HG03432 (cell line): Measurements from ENCODE around the gene STK26.
A peak's percentile ranks its signal among the peaks of the same experiment; 100 is the strongest.
"Not testable (repeated sequence)": the region's sequence is repeated elsewhere in the genome, so short reads cannot be mapped to it uniquely, and the experiment has no call there.

Source experiments
- ATAC-seq: cut with Tn5 transposase; IDR thresholded peaks from one replicate; pipeline ENCODE4 v1.9.1; 2021; ENCODE audit warnings: mild to moderate bottlenecking, moderate library complexity; ENCODE audit not compliant: unreplicated experiment

STK26 gene

DNA sequence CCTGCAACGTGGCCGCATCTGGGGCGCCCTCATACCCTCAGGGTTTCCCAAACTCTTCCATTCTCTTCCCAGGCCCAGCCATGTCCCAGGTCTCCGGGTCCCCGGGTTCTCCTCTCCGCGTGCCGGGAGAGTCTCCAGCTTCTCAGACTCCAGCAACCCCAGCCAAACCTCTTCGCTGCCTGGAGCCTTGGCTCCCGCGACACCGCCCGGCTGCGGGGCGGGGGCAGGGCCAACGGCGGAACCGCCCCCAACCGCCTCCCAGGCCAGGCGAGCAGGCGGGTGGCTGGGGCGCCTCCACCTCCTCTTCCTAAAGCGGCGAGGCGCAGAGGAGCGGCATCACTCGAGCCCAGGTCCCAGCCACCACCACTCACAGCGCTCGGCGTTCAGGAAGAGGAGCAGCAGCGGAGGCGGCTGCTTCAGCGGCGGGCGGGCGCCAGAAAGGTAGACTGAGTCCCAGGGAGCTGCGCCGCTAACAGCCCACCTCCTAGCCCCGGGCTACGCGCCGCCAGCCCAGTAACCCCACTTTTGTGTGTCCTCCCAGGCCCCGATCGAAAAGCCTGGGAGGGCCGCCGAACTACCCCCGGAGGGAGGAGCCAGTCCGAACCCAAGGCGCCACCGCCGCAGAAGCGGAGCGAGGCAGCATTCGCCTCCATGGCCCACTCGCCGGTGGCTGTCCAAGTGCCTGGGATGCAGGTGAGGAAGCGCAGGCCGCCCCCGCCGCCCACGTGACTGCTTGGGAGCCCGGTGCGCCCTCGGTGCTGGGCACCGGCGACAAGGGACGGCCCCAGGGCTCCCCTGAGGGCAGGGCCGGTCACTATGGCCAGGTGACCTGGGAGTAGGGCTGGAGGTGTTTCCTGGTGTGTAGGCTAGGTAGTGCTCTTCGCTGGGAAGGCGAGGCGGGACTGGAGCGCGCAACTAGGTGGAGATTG, at the start of gene STK26:
Gene STK26, plus strand, starts transcription at position 336 of the 929 bp plus-strand sequence. Its CDS starts 316 bp downstream, at position 652.
- ATAC-seq, result peak; percentile 85

DNA sequence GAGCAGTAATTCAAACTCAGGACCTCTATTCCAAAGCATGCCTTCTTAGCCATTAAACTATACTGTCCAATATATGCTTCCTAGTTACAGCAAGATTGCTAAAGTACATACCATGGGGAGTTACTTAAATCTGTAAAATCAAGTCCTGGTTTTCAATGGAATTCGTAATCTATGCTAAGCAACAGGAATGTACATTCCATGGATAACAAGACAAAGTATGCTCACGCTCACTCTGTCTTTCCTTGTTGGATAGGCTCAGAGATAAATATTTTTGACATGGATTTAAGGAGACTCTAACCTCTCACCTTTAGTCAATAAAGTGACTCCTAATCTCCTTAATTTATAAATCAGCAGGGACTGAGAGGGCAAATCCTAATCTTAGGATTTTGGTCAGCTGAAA, 47.3 kb upstream of the STK26 start:
- no peak for ATAC-seq

DNA sequence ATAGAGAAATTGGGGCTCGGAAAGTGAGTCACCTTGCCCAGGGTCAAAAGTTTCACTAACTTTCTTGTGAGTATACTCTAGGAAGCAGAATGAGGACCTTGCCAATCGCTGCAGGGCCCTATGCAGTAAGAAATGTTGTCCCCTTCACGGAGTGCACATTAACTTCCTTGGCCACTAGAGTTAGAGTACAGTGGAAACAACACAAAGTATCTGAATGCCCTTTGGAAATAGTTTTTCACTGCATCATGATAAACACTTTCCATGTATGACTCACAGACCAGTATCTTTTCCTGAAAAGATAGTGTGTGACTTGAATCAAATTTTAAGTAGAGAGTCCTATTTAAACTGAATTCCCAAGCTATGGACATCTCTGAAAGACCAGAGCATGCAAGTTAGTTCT, 45.5 kb upstream of the STK26 start:
- no peak for ATAC-seq

DNA sequence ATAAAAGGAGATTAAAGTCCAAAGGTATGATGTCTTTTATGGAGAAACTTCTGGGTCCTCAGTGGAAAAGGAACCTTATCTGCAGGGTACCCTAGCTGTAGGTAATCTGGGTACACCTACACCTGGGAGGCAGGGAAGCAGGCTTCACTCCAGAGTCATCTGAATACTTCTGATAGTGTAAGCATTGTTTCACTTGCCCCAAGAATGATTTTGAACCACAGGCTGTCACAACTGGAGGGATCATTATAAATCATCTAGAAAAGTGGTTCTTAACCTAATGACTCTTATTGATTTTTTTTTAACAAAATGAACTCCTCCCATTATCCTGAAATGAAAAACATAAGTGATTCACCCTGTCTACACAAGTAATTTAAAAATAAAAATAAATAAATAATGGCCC, 44.0 kb upstream of the STK26 start:
- ATAC-seq, result no peak

DNA sequence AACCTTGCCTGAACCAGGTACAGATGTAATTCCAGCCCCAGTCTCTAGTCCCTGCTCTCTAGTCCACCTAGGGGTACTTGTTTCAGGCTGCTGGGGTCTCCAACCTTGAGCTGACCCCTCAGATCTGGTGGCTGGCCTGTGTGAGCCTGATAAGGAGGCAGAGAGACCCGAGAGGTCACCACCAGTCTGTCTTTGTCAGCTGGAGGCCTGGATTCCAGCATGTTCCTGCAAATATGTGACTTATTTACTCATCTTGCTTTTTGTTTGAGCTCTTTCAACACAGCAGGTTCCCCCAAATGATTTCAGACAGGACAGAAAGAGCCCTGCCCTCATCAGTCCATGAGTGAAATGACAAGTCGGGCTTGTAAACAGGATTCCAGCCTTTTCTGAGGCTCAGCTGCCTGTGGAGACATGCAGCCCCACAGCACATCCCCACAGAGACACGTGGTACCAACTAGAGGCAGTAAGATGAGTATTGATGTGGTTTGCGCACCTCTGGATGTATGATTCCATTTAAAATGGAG, 37.5 kb upstream of the STK26 start:
- no peak for ATAC-seq

DNA sequence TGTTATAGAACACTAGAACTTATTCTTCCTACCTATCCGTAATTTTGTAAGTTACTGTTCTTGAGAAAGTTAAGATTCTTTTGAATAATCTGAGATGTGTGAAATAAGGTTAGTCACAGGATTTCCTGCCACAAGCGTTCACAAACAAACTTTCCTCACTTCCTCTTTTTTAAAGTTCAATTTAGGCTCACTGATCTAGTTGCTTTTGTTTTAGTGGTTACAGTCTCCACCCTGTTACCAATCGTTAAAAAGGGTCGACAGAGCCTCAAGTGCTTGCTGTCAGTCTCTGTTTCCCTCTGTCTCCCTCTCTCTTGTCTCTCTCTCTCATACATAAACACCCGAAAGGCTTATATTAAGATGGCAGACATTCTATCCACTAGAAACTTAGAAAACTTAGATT, 35.9 kb upstream of the STK26 start:
- peak; percentile 99 for ATAC-seq

DNA sequence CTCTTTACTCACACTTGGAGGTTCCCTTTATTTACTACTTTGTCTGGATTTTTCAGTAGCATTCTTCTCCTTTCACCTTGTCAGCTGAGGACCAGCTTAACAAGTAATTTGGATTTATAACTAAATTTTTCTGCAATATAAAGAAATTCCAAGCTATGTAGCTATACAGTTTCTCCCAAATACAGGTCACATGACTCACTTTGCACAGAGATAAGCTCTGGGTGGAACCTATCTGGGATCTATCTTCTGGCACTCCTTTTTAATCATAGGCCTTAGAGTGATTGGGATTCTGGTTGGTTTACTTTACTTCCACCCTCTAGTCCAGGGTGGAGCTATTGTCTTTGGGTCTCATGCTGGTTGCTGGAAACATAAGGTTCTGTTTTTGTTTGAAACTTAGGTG, 34.9 kb upstream of the STK26 start:
- ATAC-seq, result no peak

DNA sequence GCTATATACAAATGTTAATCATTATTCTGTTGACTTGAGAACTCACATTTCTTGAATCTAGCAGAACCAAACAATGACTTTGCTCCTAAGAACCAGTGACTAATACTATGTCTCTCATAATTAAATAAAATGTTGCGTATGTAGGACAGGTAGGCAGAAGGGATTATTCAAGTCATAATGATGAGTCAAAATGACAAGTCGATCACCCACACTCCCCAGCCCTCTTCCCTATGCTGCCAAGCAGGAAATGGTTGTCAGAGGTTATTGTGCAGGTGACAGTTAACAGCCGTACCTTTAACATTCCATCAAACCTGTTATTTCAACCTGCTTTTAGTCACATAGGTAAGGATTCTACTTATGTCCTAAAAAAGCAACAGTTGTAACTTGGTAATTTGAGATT, 22.0 kb upstream of the STK26 start:
- ATAC-seq, result no peak

DNA sequence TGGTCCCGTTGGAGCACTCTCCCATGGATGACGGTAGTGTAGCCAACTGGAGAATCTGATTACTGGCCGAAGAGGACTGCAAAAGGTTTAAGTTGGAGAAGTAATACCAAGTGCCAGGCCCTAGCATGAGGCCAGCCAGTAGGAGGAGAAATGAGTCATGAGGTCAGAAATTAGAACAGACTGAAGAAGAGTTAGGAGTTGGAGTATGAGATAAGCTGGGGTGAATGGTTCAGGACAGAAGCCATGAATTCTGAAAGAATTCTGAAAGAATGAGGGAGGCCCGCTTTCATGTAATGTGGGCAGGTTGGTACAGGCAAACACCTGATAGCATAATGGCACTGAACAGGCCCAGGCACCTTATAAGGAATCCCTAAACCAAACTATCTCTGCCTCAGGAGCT, 18.4 kb upstream of the STK26 start:
- ATAC-seq, result no peak

DNA sequence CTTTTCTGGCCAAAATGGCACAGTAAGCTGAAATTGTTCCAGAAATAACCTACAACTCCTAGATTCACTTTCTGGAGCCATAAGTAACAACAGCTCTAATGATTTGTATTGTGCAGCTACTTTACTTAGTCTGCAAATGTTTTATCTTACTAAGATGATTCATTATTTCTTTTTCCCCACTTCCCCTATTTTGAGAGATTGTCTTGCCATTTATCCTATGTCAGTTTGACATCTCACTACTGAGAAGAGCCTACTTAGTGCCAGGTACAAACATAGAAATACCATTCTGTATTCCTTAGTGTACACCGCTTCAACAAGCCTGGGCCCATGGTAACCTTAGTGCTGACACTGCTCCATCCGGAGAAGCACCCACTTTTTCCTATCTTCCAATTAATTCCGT, 13.8 kb upstream of the STK26 start:
- ATAC-seq, result no peak

DNA sequence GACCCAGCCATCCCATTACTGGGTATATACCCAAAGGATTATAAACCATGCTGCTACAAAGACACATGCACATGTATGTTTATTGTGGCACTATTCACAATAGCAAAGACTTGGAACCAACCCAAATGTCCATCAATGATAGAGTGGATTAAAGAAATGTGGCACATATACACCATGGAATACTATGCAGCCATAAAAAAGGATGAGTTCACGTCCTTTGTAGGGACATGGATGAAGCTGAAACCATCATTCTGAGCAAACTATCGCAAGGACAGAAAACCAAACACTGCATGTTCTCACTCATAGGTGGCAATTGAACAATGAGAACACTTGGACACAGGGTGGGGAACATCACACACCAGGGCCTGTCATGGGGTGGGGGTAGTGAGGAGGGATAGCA, 12.9 kb upstream of the STK26 start:
- not testable (repeated sequence) for ATAC-seq

DNA sequence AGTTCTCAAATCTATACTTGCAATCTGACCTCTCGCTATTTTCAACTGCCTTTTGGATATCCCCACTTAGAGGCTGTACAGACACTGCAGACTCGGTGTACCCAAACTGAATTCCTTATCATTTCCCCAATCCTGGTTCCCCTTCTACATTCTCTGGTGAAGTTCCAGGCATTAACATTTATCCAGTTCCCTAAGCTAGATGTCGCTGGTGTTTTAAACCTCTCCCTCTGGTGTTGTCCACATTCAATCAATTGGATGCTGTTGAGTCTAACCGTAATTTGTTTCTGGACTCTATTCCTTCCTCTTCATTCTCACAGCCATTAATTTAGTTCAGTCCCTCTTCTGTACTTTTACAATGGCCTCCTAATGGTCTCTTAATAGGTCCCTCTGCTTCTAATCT, 7.2 kb upstream of the STK26 start:
- no peak for ATAC-seq

DNA sequence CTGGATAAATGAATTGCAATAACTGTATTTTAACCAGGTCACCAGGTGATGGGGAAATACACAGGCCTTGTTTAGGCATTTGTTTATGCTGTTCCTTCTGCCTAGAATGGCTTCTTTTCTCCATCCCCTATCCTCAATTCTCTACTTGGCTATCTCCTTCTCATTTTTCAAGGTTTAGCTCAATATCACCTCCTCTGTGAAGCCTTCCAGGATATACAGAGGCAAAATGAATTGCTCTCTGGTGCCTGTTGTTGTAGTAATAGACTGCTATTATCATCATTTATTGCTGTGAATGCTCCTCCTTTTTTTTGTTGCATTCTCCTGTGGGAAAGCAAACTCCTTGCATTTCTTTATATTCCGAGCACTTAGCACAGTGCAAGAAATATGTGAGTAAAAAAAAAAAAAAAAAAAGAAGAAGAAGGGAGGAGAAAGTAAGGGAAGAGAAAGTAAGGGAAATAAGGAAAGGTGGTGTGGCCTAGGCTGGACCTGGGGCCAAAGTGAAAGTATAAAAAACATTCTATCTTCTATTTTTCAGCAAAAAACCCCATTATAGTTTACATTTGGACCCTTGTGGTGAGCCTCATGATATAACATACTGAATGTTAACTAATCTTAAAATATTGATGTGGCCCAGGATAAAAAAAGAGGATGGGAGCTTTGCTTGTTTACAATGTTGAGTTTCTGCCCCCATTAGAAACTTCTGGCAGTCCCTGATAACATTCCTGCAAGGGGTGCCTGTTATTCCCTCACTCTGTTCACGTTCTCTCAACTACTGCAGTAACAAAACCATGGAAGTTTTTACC, 6.3 kb upstream of the STK26 start:
- no peak for ATAC-seq

DNA sequence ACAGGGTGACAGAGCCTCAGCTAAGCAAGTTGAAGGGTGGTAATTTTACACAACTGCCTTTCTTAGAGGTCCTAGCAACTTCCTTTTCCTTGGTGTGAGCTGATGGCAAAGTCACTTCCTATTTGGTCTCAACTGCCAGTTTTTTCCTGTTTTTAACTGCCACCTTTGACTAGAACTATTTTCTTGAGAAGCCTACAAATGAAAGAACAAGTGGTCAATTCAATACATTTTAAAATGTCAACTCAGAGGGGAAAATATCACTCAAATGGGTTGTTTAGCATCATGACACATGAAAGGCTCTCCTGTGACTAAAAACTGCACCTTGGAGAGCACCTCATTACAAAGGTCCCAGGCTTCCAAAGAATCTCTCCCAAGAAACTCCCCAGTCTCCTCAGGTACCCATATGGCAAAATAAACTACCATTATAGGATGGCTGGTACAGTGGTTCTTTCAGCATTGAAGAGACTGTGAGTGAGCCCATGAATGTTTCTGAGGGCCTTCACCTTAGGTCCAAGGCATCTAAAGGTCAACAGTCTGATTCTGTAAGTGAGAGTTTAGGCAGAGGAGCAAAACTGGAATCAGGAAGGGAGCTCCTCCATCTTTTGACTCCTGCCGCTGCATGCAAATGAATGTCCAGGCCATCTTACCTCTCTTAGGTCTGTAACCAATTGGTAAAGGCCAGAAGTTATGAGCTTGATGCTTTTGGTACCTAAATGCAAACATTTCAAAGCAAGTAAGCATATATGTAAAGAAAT, 5.5 kb upstream of the STK26 start:
- no peak for ATAC-seq

DNA sequence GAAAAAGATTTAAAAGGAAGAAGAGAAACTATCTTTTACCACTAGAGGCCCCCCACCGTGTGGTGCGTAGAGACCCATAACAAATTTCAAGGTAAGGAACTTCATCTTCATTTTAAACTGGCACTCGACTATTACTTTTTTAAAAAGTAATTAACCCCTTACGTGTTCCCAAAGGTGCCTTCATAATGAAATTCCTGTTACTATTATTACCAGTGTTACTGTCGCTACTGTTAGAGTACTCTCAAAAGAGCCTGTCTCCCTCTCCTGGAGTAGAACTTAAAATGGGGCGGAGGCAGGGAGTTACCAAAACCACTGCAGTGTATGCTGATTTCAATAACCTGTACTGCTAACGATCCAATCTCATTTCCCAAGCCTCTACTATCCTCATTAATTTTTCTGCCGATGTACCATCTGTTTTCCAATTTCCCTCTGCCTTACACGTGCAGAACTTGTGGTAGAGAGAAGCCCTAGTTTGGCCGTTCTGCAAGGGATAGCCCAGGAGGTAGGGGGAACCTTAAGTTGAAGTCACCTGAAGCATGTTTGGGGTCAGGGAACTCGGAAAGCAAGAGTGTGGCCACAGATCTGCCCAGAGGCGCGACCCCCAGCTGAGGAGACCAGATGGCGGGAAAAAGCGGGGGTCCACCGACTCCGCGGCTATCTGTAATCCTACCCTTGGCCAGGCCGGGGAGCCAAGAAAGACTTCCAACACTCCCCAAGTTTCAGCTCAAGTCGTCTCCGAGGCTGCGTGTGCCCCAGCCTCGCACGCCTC, 720 bp upstream of the STK26 start:
- ATAC-seq, result peak; percentile 29

DNA sequence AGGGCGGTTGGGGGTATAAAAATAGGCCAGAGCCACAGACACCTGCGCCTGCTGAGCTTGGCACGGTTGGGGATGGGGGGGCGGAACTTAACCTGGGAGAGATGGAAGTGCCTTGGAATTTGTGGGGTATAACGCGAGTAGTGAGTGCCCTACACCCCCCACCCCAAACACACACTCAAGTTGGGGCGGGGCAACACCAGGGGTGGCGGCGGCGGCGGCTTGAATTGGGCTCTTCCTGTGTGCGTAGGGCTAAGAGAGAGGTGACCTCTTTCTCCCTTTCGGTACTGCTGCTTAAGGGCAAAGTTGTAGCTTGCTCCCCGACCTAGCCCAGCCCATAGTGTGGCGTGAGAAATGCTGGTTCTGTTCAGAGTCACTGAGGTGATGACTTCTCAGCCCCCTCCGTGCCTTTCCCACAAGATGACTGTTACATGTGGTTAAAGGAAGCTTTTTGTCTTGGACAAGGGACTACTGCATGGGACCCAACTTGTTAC, 839 bp downstream of the STK26 start:
- ATAC-seq, result peak; percentile 53

DNA sequence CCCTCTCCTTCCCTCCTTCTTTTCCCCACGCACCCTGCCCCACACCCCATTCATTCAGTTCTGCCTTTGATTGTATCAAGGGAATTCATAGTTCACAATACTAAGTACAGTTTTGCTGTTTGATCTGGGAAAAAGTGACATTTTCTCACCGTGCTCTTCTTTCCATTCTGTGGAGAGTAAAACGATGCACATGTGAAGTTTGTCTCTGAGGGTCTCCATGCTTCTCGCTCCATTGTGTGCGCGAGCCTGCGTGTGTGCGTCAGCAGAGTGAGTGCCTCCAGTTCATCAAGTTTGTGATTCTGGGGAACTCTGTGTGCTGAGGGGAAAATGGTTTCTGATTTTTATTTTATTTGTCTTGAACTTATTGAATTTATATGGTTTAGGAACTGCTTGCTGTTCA, 1.9 kb downstream of the STK26 start:
- no peak for ATAC-seq

DNA sequence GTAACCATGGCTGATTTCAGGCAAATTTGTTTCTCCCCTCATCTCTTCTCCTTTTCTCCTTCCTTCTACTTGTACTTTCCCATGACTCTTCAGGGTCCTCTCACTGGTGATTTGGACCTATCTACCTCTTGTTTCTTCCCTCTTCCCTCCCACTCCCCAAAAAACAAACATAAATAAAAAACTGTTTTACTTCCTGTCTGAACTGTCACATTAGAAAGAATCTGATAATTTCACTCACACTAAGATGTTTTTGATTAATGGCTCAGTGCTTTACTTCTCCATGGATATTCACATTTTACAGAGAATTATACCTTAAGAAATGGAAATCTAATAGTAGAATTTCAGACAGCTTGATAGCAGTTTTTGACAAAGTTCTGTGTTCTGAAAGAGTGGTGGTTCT, 7.2 kb downstream of the STK26 start:
- no peak for ATAC-seq

DNA sequence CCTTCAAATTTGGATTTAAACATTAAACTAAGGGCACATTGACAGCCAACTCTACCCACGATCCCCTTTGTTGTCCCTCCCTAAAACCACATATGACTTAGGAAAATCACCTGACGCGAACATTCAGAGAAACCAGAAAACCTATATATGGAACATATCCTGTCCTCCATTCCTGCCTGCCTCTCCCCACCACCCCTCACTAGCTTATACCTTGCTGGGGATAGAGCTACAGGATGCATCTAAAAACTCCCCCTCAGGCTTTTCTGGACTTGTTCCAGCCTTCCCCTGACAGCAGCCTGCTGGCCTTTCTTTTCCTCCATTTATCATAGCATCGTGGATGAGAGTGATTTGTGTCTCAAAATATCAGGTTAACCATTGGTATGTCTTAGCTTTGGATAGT, 8.8 kb downstream of the STK26 start:
- ATAC-seq, result no peak

DNA sequence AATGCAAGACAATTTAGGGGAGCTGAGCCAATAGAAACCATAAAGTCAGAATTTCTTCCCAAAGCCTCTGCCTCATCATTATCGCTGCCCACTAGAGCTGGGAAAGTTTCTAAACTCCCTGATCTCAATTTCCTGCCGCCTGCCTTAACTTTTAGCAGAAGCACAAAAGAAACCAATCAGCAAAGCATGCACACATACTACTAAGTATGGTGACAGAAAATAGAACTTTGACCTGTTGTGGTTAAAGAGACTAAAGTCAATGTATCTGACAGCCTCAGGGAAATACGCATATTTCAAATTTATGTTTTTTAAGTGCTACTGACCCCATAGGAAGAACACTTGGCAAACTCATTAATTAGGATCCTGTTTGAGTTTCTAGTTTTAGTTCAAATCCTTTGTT, 10.1 kb downstream of the STK26 start:
- peak; percentile 67 for ATAC-seq
